ENCODE results near the gene MACC1. TPM values are rescaled to one million over a fixed set of nuclear protein-coding genes. Genes with fewer than 3 reads are reported as not detected.
"Not testable (repeated sequence)": the region's sequence is repeated elsewhere in the genome, so short reads cannot be mapped to it uniquely, and the experiment has no call there.

Gene MACC1
- total and polyA plus RNA-seq, 10 of the 15 experiments (the other 5 are each of a cell fraction or from before 2014, with no cell fraction given) = 6.0 to 61.1 (median 12.7) TPM

DNA sequence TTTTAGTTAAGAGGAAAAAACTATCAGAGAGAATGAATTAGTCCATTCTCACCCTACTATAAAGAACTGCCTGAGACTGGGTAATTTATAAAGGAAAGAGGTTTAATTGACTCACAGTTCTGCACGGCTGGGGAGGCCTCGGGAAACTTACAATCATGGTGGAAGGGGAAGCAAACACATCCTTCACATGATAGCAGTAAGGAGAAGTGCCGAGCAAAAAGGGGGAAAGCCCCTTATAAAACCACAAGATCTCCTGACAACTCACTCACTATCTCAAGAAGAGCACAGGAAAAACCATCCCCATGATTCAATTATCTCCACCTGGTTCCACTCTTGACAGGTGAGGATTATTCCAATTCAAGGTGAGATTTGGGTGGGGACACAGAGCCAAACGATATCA, 29.3 kb downstream of the MACC1 start:
- H3K27me3 ChIP-seq (replicated peaks in 1 of 2; ENCODE audit: control insufficient read depth in 2 of 2, insufficient read depth in 2 of 2, low read length in 1 of 2); in situ Hi-C loops (cut with MboI); RAD21 ChIA-PET (ENCODE audit: unreplicated experiment); DNase-seq (ENCODE audit: low read depth, low spot score); FAIRE-seq; H3K9ac ChIP-seq (ENCODE audit: control insufficient read depth, insufficient read depth, low read length); H4K20me1 ChIP-seq (ENCODE audit: control insufficient read depth, insufficient read depth); H3K36me3 ChIP-seq (ENCODE audit: control insufficient read depth in 2 of 2, insufficient read depth in 2 of 2, low read length in 1 of 2); H2AFZ ChIP-seq (ENCODE audit: control insufficient read depth, low read depth, low read length); intact Hi-C loops (cut with micrococcal nuclease; ENCODE audit: unreplicated experiment); H3K27ac ChIP-seq (ENCODE audit: control insufficient read depth, insufficient read depth); H3K4me3 ChIP-seq; H3K4me2 ChIP-seq (ENCODE audit: control insufficient read depth, insufficient read depth); BruUV-seq (replicated peaks): not testable (repeated sequence)
- peaks cover 11% of the 10 kb centered on the region for H3K4me1 ChIP-seq (ENCODE audit: control insufficient read depth, insufficient read depth, low read length)
- WGBS (ENCODE audit: insufficient coverage, insufficient replicate concordance, low lambda C conversion rate, missing lambda C conversion rate) = 32% methylated on average over 4 of the region's 4 CpGs
- ChIA-PET SMC1A (ENCODE audit: uncharacterized antibody, unreplicated experiment) (interaction anchor here (1.0 to 1.1 kb wide), 2 partner anchors 10 to 16 kb away, joined by 3 read pairs; no protein-coding TSS in a partner anchor), CTCF (interaction anchor here (1.0 kb wide), 1 partner anchor 15 kb away, joined by 7 read pairs; no protein-coding TSS in a partner anchor), POLR2A (interaction anchor here (1.1 to 1.2 kb wide), 2 partner anchors 14 to 25 kb away, joined by 3 to 4 read pairs; no protein-coding TSS in a partner anchor)
- peaks cover 32% of the 10 kb centered on the region for H3K9me3 ChIP-seq (replicated peaks; ENCODE audit: control insufficient read depth, insufficient read depth, low read length)
- H3K79me2 ChIP-seq (ENCODE audit: control insufficient read depth, insufficient read depth, low read length) = peaks cover 36% of the 10 kb centered on the region
- TF ChIP-seq RUNX3 (IDR thresholded peaks at IDR 0.05; ENCODE audit: low read length) = peak; percentile 21; the same call in 1 of the 2 replicates
- peak; percentile 31 for ATAC-seq

DNA sequence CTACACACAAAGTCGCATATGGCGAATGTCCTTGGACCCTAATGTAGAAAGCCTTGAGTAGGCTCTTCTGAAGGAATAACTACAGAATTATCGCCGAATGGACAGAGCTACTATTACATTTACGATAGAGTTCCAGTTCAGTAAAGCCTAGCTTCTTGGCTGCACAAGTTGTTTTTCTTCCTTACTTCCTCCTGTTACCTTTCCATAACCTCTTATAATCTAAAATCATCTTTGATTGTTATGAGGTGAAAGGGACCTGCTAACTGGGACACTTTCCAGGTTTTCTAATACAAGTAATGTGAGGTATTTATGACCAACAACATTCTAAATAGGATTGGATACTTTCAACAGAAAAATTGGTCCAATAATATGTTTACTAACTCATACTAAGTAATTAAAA, 31.2 kb downstream of the MACC1 start:
- WGBS (ENCODE audit: insufficient coverage, insufficient replicate concordance, low lambda C conversion rate, missing lambda C conversion rate) = 96% methylated on average over 5 of the region's 5 CpGs
- no TSS peak for BruUV-seq (replicated peaks)
- peaks cover 4% of the 10 kb centered on the region in 2 experiments; a peak in 2 of 4 replicates for H3K36me3 ChIP-seq (ENCODE audit: control insufficient read depth in 2 of 2, insufficient read depth in 2 of 2, low read length in 1 of 2)
- ChIA-PET CTCF (interaction anchor here (3.7 kb wide), 1 partner anchor 13 kb away, joined by 16 read pairs; no protein-coding TSS in a partner anchor), SMC1A (ENCODE audit: uncharacterized antibody, unreplicated experiment) (interaction anchor here (0.8 to 1.2 kb wide), 3 partner anchors 9 to 151 kb away, joined by 3 read pairs; no protein-coding TSS in a partner anchor), POLR2A (no interaction called here), RAD21 (ENCODE audit: unreplicated experiment) (no interaction called here)
- DNase-seq (ENCODE audit: low read depth, low spot score) = no peak
- no peak overlapping the region for H3K4me3 ChIP-seq
- H3K27ac ChIP-seq (ENCODE audit: control insufficient read depth, insufficient read depth) = no peak overlapping the region
- intact Hi-C loops (cut with micrococcal nuclease; ENCODE audit: unreplicated experiment) (no loop called here), in situ Hi-C loops (cut with MboI) (no loop called here)
- ATAC-seq = no peak
- peaks cover 29% of the 10 kb centered on the region for H3K9me3 ChIP-seq (replicated peaks; ENCODE audit: control insufficient read depth, insufficient read depth, low read length)
- no peaks in the 10 kb centered on the region for H3K27me3 ChIP-seq (replicated peaks in 1 of 2; ENCODE audit: control insufficient read depth in 2 of 2, insufficient read depth in 2 of 2, low read length in 1 of 2)
- H3K4me2 ChIP-seq (ENCODE audit: control insufficient read depth, insufficient read depth) = no peak overlapping the region
- H4K20me1 ChIP-seq (ENCODE audit: control insufficient read depth, insufficient read depth) = no peaks in the 10 kb centered on the region
- no peak overlapping the region for H3K9ac ChIP-seq (ENCODE audit: control insufficient read depth, insufficient read depth, low read length)
- H2AFZ ChIP-seq (ENCODE audit: control insufficient read depth, low read depth, low read length) = no peak overlapping the region
- peaks cover 4% of the 10 kb centered on the region for H3K4me1 ChIP-seq (ENCODE audit: control insufficient read depth, insufficient read depth, low read length)
- H3K79me2 ChIP-seq (ENCODE audit: control insufficient read depth, insufficient read depth, low read length) = peaks cover 27% of the 10 kb centered on the region
- FAIRE-seq = no peak
- TF ChIP-seq RFX5 (IDR thresholded peaks at IDR 0.05; ENCODE audit: low read depth, low read length) = no peak
- no peak for TF ChIP-seq CBX3 (IDR thresholded peaks at IDR 0.05; ENCODE audit: borderline replicate concordance, low read depth)
- TF ChIP-seq SIN3A (IDR thresholded peaks at IDR 0.05; ENCODE audit: low read depth, low read length) = no peak
- no peak for TF ChIP-seq GABPA (IDR thresholded peaks at IDR 0.05; ENCODE audit: low read depth)
- no peak for TF ChIP-seq NR2C2 (IDR thresholded peaks at IDR 0.05; ENCODE audit: borderline replicate concordance, control insufficient read depth, insufficient read length, low read depth)
- TF ChIP-seq BCL11A (IDR thresholded peaks at IDR 0.05; ENCODE audit: low read depth, low read length) = no peak
- no peak for TF ChIP-seq EGR1 (IDR thresholded peaks at IDR 0.05; ENCODE audit: borderline replicate concordance in 1 of 2, low read depth in 2 of 2, low read length in 2 of 2)
- TF ChIP-seq, protein P1, sequence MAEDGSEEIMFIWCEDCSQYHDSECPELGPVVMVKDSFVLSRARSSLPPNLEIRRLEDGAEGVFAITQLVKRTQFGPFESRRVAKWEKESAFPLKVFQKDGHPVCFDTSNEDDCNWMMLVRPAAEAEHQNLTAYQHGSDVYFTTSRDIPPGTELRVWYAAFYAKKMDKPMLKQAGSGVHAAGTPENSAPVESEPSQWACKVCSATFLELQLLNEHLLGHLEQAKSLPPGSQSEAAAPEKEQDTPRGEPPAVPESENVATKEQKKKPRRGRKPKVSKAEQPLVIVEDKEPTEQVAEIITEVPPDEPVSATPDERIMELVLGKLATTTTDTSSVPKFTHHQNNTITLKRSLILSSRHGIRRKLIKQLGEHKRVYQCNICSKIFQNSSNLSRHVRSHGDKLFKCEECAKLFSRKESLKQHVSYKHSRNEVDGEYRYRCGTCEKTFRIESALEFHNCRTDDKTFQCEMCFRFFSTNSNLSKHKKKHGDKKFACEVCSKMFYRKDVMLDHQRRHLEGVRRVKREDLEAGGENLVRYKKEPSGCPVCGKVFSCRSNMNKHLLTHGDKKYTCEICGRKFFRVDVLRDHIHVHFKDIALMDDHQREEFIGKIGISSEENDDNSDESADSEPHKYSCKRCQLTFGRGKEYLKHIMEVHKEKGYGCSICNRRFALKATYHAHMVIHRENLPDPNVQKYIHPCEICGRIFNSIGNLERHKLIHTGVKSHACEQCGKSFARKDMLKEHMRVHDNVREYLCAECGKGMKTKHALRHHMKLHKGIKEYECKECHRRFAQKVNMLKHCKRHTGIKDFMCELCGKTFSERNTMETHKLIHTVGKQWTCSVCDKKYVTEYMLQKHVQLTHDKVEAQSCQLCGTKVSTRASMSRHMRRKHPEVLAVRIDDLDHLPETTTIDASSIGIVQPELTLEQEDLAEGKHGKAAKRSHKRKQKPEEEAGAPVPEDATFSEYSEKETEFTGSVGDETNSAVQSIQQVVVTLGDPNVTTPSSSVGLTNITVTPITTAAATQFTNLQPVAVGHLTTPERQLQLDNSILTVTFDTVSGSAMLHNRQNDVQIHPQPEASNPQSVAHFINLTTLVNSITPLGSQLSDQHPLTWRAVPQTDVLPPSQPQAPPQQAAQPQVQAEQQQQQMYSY (CRISPR knock-in tag; IDR thresholded peaks at IDR 0.05) = no peak
- no peak for TF ChIP-seq NBN (IDR thresholded peaks at IDR 0.05)
- no peak for TF ChIP-seq JUND (IDR thresholded peaks at IDR 0.05; ENCODE audit: low read depth, low read length)
- no peak for TF ChIP-seq YBX1 (IDR thresholded peaks at IDR 0.05)
- no peak for TF ChIP-seq ZBTB33 (IDR thresholded peaks at IDR 0.05)

Measured in GM12878 (cell line).